CD14-positive monocyte (primary cell): ENCODE data around the gene ZSCAN12. TPM values are rescaled to one million over a fixed set of nuclear protein-coding genes. Genes with fewer than 3 reads are reported as not detected.

Experiments used
- DNase-seq, 3 donors: peaks; one replicate each; pipeline ENCODE4 v3.0.0-alpha.2; 2011 to 2022
- H2AFZ ChIP-seq: 2 replicates; pipeline ENCODE4 v1.6.0; 2012; ENCODE audit warnings: mild to moderate bottlenecking, low read depth, low read length, inconsistent platforms; ENCODE audit not compliant: insufficient read depth, poor library complexity, severe bottlenecking
- H3K27ac ChIP-seq, 2 donors: 1 replicate in 1 of 2; 2 replicates in 1 of 2; pipeline ENCODE4 v1.5.1; 2012 to 2013; ENCODE audit warnings: low read length in 2 of 2, control low read depth in 1 of 2, inconsistent platforms in 1 of 2, low read depth in 1 of 2, mild to moderate bottlenecking in 1 of 2
- H3K27me3 ChIP-seq, 2 donors: one replicate each; pipeline versions ENCODE4 v1.6.0 to v1.6.1; 2011 to 2013; ENCODE audit warnings: low read length in 2 of 2; ENCODE audit not compliant: control insufficient read depth in 2 of 2, insufficient read depth in 2 of 2
- H3K36me3 ChIP-seq, 2 donors: replicated peaks in 1 of 2; 1 replicate in 1 of 2; 2 replicates in 1 of 2; pipeline versions ENCODE4 v1.5.1 to v1.6.1; 2012 to 2013; ENCODE audit warnings: low read length in 2 of 2, control low read depth in 1 of 2, inconsistent platforms in 1 of 2, mild to moderate bottlenecking in 1 of 2; ENCODE audit not compliant: insufficient read depth in 2 of 2, control insufficient read depth in 1 of 2
- H3K4me1 ChIP-seq, 2 donors: 1 replicate in 1 of 2; 2 replicates in 1 of 2; pipeline versions ENCODE4 v1.5.1 to v1.6.1; 2012 to 2013; ENCODE audit warnings: low read length in 2 of 2, control low read depth in 1 of 2, inconsistent platforms in 1 of 2, mild to moderate bottlenecking in 1 of 2, moderate library complexity in 1 of 2; ENCODE audit not compliant: insufficient read depth in 2 of 2, control insufficient read depth in 1 of 2
- H3K4me2 ChIP-seq: replicated peaks from 2 replicates; pipeline ENCODE3; 2012; ENCODE audit warnings: low read length, moderate library complexity, mild to moderate bottlenecking; ENCODE audit not compliant: poor library complexity, severe bottlenecking; ENCODE audit errors: extremely low read depth
- H3K4me3 ChIP-seq, 3 experiments: fragments of 200-600 bp in 1 of 3; sonication (generic) in 1 of 3; replicated peaks in 1 of 3; 1 replicate in 2 of 3; 2 replicates in 1 of 3; pipeline ENCODE4 v1.5.1; 2011 to 2013; ENCODE audit warnings: low read length in 3 of 3, mild to moderate bottlenecking in 3 of 3, control low read depth in 2 of 3, low read depth in 2 of 3, inconsistent platforms in 1 of 3, moderate library complexity in 1 of 3
- H3K79me2 ChIP-seq: 2 replicates; pipeline ENCODE4 v1.6.0; 2012; ENCODE audit warnings: mild to moderate bottlenecking, control low read depth, inconsistent platforms, low read length, moderate library complexity; ENCODE audit not compliant: insufficient read depth
- H3K9ac ChIP-seq: 2 replicates; pipeline ENCODE4 v1.6.0; 2017; ENCODE audit warnings: low read length, mild to moderate bottlenecking; ENCODE audit not compliant: insufficient read depth, poor library complexity, severe bottlenecking
- H3K9me3 ChIP-seq, 2 donors: replicated peaks in 1 of 2; 1 replicate in 1 of 2; 2 replicates in 1 of 2; pipeline versions ENCODE4 v1.5.1 to v1.6.1; 2012 to 2013; ENCODE audit warnings: low read length in 2 of 2, control low read depth in 1 of 2; ENCODE audit not compliant: control insufficient read depth in 1 of 2, insufficient read depth in 1 of 2
- H4K20me1 ChIP-seq: 2 replicates; pipeline ENCODE4 v1.6.0; 2012; ENCODE audit warnings: mild to moderate bottlenecking, low read length, control low read depth, moderate library complexity; ENCODE audit not compliant: insufficient read depth
- H3K27ac Mint-ChIP-seq, 7 donors: one replicate each; pipeline ENCODE4 v1.8.0; 2020; ENCODE audit warnings: mild to moderate bottlenecking in 7 of 7, mixed read lengths in 7 of 7, moderate library complexity in 6 of 7, inconsistent platforms in 2 of 7
- H3K27me3 Mint-ChIP-seq, 3 donors: one replicate each; pipeline ENCODE4 v1.8.0; 2021 to 2022; ENCODE audit warnings: low read depth in 3 of 3, mild to moderate bottlenecking in 3 of 3, mixed read lengths in 3 of 3, moderate library complexity in 3 of 3, inconsistent platforms in 1 of 3
- H3K36me3 Mint-ChIP-seq, 2 donors: one replicate each; pipeline ENCODE4 v1.8.0; 2020; ENCODE audit warnings: mixed read lengths in 2 of 2, inconsistent platforms in 1 of 2, mild to moderate bottlenecking in 1 of 2
- H3K4me1 Mint-ChIP-seq: one replicate; pipeline ENCODE4 v1.8.0; 2020; ENCODE audit warnings: mild to moderate bottlenecking, mixed read lengths
- H3K4me3 Mint-ChIP-seq, 2 donors: one replicate each; pipeline ENCODE4 v1.8.0; 2020; ENCODE audit warnings: mild to moderate bottlenecking in 2 of 2, mixed read lengths in 2 of 2, moderate library complexity in 1 of 2
- H3K9me3 Mint-ChIP-seq, 7 donors: one replicate each; pipeline ENCODE4 v1.8.0; 2020 to 2022; ENCODE audit warnings: mixed read lengths in 7 of 7, mild to moderate bottlenecking in 6 of 7, moderate library complexity in 6 of 7, inconsistent platforms in 2 of 7
- WGBS: methylation state at CpG from one replicate; pipeline ENCODE4 v1.1.5; 2013; ENCODE audit warnings: missing lambda C conversion rate; ENCODE audit not compliant: insufficient coverage; 5-methylcytosine and 5-hydroxymethylcytosine counted together
- intact Hi-C, 2 donors: fragments of 100-400 bp; cut with micrococcal nuclease; formaldehyde crosslinking; loops; one replicate each; pipeline versions ENCODE4 v1.15.0 to v1.15.1; 2023
- polyA plus RNA-seq, 3 donors: library from polyadenylated mRNA; depleted of rRNA in 1 of 3; unstranded in 2 of 3; stranded (reverse) in 1 of 3; fragments of 300-500 nt in 2 of 3; fragments of >200 nt in 1 of 3; fragmentation: Illumina TruSeq in 2 of 3; gene quantifications; 1 replicate in 2 of 3; 2 replicates in 1 of 3; pipeline ENCODE4 v1.2.3, GENCODE V29; 2012 to 2021
- TF ChIP-seq, protein P1 (sequence below): fragments of 200-600 bp; IDR thresholded peaks from one replicate; pipeline ENCODE4 v1.8.0; 2022; ENCODE audit warnings: antibody characterized with exemption, mild to moderate bottlenecking

The ZSCAN12 gene
- polyA plus RNA-seq, 3 donors, result 0.50 to 0.79 (median 0.73) TPM

DNA sequence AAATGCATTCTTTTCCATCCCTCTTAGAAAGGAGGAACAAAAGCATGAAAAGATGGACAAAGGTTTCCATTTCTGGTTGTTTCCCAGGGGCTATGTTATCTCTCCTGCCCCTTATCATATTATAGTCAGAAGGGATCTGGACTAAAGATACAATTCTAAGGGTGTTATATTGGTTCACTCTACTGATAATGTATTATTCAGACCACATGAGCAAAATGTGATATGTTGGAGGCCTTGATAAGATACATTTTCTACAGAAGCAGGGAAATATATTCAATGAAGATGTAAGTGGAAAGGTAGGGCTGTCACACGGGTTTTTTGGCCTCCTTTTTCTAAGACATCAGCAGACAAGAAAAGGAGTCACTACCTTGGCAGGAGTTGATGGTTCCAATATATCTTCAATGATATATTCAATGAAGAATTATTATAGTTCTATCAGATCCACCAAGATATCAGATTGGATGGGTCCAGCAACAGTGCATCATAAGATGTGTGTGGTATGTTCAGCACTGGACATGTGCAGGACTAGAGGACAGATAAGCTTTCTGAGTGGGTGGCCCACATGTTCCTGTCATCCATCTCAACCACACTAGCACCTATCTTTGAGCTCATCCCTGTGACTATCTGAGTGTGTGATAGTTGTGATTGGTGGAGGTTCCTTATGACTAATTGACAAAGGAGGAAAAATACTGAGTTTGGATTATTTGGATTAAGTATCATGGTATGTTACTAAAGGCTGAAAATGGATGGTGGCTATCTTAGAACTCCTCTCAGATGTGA is 55.5 kb downstream of the ZSCAN12 start:
- Histone ChIP-seq H3K9ac (no peak overlapping the region), H3K4me1 (no peaks in the 10 kb centered on the region), H3K27ac (no peak overlapping the region), H3K4me3 (no peak overlapping the region), H3K79me2 (no peaks in the 10 kb centered on the region), H3K36me3 (no peaks in the 10 kb centered on the region), H3K9me3 (peaks cover 0 to 8% of the 10 kb centered on the region in 2 donors), H4K20me1 (no peaks in the 10 kb centered on the region), H3K27me3 (no peaks in the 10 kb centered on the region), H2AFZ (no peak overlapping the region), H3K4me2 (no peak overlapping the region)
- TF ChIP-seq, protein P1, sequence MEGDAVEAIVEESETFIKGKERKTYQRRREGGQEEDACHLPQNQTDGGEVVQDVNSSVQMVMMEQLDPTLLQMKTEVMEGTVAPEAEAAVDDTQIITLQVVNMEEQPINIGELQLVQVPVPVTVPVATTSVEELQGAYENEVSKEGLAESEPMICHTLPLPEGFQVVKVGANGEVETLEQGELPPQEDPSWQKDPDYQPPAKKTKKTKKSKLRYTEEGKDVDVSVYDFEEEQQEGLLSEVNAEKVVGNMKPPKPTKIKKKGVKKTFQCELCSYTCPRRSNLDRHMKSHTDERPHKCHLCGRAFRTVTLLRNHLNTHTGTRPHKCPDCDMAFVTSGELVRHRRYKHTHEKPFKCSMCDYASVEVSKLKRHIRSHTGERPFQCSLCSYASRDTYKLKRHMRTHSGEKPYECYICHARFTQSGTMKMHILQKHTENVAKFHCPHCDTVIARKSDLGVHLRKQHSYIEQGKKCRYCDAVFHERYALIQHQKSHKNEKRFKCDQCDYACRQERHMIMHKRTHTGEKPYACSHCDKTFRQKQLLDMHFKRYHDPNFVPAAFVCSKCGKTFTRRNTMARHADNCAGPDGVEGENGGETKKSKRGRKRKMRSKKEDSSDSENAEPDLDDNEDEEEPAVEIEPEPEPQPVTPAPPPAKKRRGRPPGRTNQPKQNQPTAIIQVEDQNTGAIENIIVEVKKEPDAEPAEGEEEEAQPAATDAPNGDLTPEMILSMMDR, result no peak
- no CpG with 5 or more reads among the region's 1 CpG for WGBS
- H3K9me3 Mint-ChIP-seq, result peaks cover 5 to 22% (median 13%) of the 10 kb centered on the region in 7 donors
- H3K36me3 Mint-ChIP-seq, result no peaks in the 10 kb centered on the region
- peaks cover 0 to 4% (median 3%) of the 10 kb centered on the region in 3 donors for H3K27me3 Mint-ChIP-seq
- DNase-seq, result no peak
- no peak overlapping the region for H3K4me3 Mint-ChIP-seq
- intact Hi-C loops, result no loop called here
- H3K4me1 Mint-ChIP-seq, result no peaks in the 10 kb centered on the region
- H3K27ac Mint-ChIP-seq, result no peak overlapping the region

DNA sequence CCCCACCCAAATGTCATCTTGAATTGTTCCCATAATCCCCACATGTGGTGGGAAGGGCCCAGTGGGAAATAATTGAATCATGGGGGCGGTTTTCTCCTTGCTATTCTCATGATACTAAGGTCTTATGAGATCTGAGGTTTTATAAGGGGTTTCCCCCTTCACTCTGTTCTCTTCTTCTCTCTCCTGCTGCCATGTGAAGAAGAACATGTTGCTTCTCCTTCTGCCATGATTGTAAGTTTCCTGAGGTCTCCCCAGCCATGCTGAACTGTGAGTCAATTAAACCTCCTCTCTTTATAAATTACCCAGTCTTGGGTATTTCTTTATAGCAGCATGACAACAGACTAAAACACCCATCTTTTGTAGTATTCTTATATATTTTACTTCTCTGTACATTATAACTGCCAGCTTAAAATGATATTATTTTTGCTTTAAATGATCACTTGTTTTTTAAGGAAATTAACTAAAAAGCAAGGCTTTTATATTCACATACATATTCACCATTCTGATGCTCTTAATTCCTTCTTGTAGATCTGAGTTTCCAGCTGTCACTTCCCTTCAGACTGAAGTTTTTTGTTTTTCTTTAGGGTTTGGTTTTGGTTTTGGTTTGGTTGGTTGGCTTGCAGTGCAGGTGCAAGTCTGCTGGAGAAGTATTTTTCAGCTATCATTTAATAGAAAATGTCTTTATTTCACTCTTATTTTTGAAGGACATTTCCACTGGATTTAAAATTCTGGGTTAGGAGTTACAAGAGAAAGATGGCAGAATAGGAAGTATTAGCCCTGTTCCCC is 59.0 kb downstream of the ZSCAN12 start:
- no peak for DNase-seq
- Mint-ChIP-seq H3K9me3 (peaks cover 5 to 22% (median 13%) of the 10 kb centered on the region in 7 donors), H3K36me3 (no peaks in the 10 kb centered on the region), H3K27ac (no peak overlapping the region), H3K4me3 (no peak overlapping the region), H3K27me3 (peaks cover 0 to 1% (median 0%) of the 10 kb centered on the region in 3 donors), H3K4me1 (no peaks in the 10 kb centered on the region)
- H3K79me2 ChIP-seq, result no peaks in the 10 kb centered on the region
- WGBS, result no CpG with 5 or more reads among the region's 1 CpG
- no peaks in the 10 kb centered on the region for H3K27me3 ChIP-seq
- H3K9me3 ChIP-seq, result peaks cover 0 to 8% of the 10 kb centered on the region in 2 donors
- no peaks in the 10 kb centered on the region for H4K20me1 ChIP-seq
- TF ChIP-seq, protein P1, result no peak
- no peaks in the 10 kb centered on the region for H3K36me3 ChIP-seq
- no peak overlapping the region for H2AFZ ChIP-seq
- H3K27ac ChIP-seq, result no peak overlapping the region
- H3K4me3 ChIP-seq, result no peak overlapping the region
- intact Hi-C loops, result no loop called here
- no peak overlapping the region for H3K9ac ChIP-seq
- peaks cover 11% of the 10 kb centered on the region in 2 donors for H3K4me1 ChIP-seq
- H3K4me2 ChIP-seq, result no peak overlapping the region
